PC-3 (cell line): Measurements from ENCODE around the gene CA7. TPM values are rescaled to one million over a fixed set of nuclear protein-coding genes. Genes with fewer than 3 reads are reported as not detected.
"Not testable (repeated sequence)": the region's sequence is repeated elsewhere in the genome, so short reads cannot be mapped to it uniquely, and the experiment has no call there.

Source experiments
- ATAC-seq: fragments of 200-7000 bp; cut with Tn5 transposase; 2 replicates; pipeline ENCODE4 v1.9.1; 2020; ENCODE audit warnings: mild to moderate bottlenecking, moderate library complexity
- BruUV-seq: library from RNA; stranded (reverse); fragments of 400-500 nt; replicated peaks from 2 replicates; lab custom pipeline; 2021; lab: Mats Ljungman, UMichigan
- CTCF ChIA-PET: fragments of 300-600 bp; sonication (Branson Sonifier 250); formaldehyde crosslinking; loops from one replicate; lab custom pipeline; 2022; ENCODE audit warnings: antibody characterized with exemption; lab: Charles Lee
- POLR2A ChIA-PET: fragments of 300-600 bp; sonication (Branson Sonifier 250); formaldehyde crosslinking; loops from one replicate; lab custom pipeline; 2022; ENCODE audit warnings: antibody characterized with exemption; ENCODE audit not compliant: unreplicated experiment; lab: Charles Lee
- DNase-seq: peaks from one replicate; pipeline ENCODE4 v3.0.0-alpha.2; 2015
- H2AFZ ChIP-seq: fragments of 300-600 bp; sonication (generic); 2 replicates; pipeline ENCODE4 v1.6.0; 2016; ENCODE audit warnings: antibody characterized with exemption, low read length
- H3F3A ChIP-seq: fragments of 300-600 bp; sonication (generic); one replicate; pipeline ENCODE4 v1.6.0; 2017; ENCODE audit warnings: antibody characterized with exemption, low read length, control low read depth, mild to moderate bottlenecking; ENCODE audit not compliant: unreplicated experiment
- H3K27ac ChIP-seq: fragments of 300-600 bp; sonication (generic); 2 replicates; pipeline ENCODE4 v1.5.1; 2016; ENCODE audit warnings: mild to moderate bottlenecking, low read length
- H3K27me3 ChIP-seq: fragments of 300-600 bp; sonication (generic); 2 replicates; pipeline ENCODE4 v1.6.1; 2016; ENCODE audit warnings: low read length, mixed read lengths
- H3K36me3 ChIP-seq: fragments of 300-600 bp; sonication (generic); 2 replicates; pipeline ENCODE4 v1.6.1; 2016; ENCODE audit warnings: low read depth, mixed run types, low read length, mixed read lengths
- H3K4me1 ChIP-seq: fragments of 300-600 bp; sonication (generic); 2 replicates; pipeline ENCODE4 v1.5.1; 2016; ENCODE audit warnings: low read length; ENCODE audit not compliant: insufficient read depth
- H3K4me2 ChIP-seq: fragments of 300-600 bp; sonication (generic); 2 replicates; pipeline ENCODE4 v1.6.0; 2016; ENCODE audit warnings: low read length
- H3K4me3 ChIP-seq: fragments of 300-600 bp; sonication (generic); 2 replicates; pipeline ENCODE4 v1.5.1; 2016; ENCODE audit warnings: mild to moderate bottlenecking, low read length, mixed read lengths
- H3K79me2 ChIP-seq: fragments of 300-600 bp; sonication (generic); 2 replicates; pipeline ENCODE4 v1.6.1; 2017; ENCODE audit warnings: low read length, mixed read lengths
- H3K9ac ChIP-seq: fragments of 300-600 bp; sonication (generic); 2 replicates; pipeline ENCODE4 v1.6.0; 2016; ENCODE audit warnings: mild to moderate bottlenecking, low read length
- H3K9me2 ChIP-seq: fragments of 300-600 bp; sonication (generic); replicated peaks from 2 replicates; pipeline ENCODE4 v1.6.1; 2016; ENCODE audit warnings: mixed run types, low read length, mixed read lengths
- H3K9me3 ChIP-seq: fragments of 300-600 bp; sonication (generic); 2 replicates; pipeline ENCODE4 v1.6.1; 2016; ENCODE audit warnings: low read length, mixed read lengths
- H4K20me1 ChIP-seq: fragments of 300-600 bp; sonication (generic); 2 replicates; pipeline ENCODE4 v1.6.1; 2016; ENCODE audit warnings: low read length, mixed read lengths
- CTCF ChIP-seq: fragments of 300-600 bp; sonication (generic); conservative IDR thresholded peaks from 2 replicates; pipeline ENCODE4 v1.5.1; 2017; ENCODE audit warnings: antibody characterized with exemption, low read depth, mild to moderate bottlenecking, low read length
- EZH2 ChIP-seq: fragments of 300-600 bp; sonication (generic); IDR thresholded peaks from one replicate; pipeline ENCODE4 v1.6.1; 2017; ENCODE audit warnings: antibody characterized with exemption, mild to moderate bottlenecking, low read length; ENCODE audit not compliant: unreplicated experiment
- EZH2phosphoT487 ChIP-seq: fragments of 300-600 bp; sonication (generic); IDR thresholded peaks from 2 replicates; pipeline ENCODE4 v1.6.1; 2018; ENCODE audit warnings: mild to moderate bottlenecking, antibody characterized with exemption, low read length, borderline replicate concordance
- intact Hi-C: fragments of 100-400 bp; cut with micrococcal nuclease; formaldehyde crosslinking; loops from 2 replicates; pipeline ENCODE4 v1.9.0; 2023
- total RNA-seq: library from RNA; depleted of rRNA; stranded (reverse); fragments of >200 nt; gene quantifications from 2 replicates; pipeline ENCODE4 v1.2.3, GENCODE V29; 2014

Gene CA7
- total RNA-seq, 1 experiment from 2014 or later = not detected

GRCh38 chr16:66863707-66864106 is 19.5 kb downstream of the CA7 start:
- no TSS peak for BruUV-seq
- intact Hi-C loops = loop anchor here (10.0 kb wide), 1 partner anchor 109 kb away; the partner anchor contains the start of gene DYNC1LI2

GRCh38 chr16:66869424-66869823 is 25.2 kb downstream of the CA7 start:
- no peak overlapping the region for H3K9ac ChIP-seq
- H3K4me3 ChIP-seq = no peak overlapping the region
- H3K36me3 ChIP-seq = no peaks in the 10 kb centered on the region
- H3K27ac ChIP-seq = no peak overlapping the region
- intact Hi-C loops = loop anchor here (10.0 kb wide), 1 partner anchor 115 kb away; the partner anchor contains the start of gene DYNC1LI2
- H3K79me2 ChIP-seq = no peaks in the 10 kb centered on the region
- no TSS peak for BruUV-seq
- ChIA-PET CTCF (no interaction called here), POLR2A (interaction anchor here (0.6 kb wide), 1 partner anchor 381 kb away, joined by 19 read pairs; no protein-coding TSS in a partner anchor)
- no peaks in the 10 kb centered on the region for H3F3A ChIP-seq
- H3K9me2 ChIP-seq = no peaks in the 10 kb centered on the region
- no peak for TF ChIP-seq EZH2
- no peak for TF ChIP-seq CTCF
- TF ChIP-seq EZH2phosphoT487 = no peak
- H3K27me3 ChIP-seq = no peaks in the 10 kb centered on the region
- H2AFZ ChIP-seq = no peak overlapping the region
- H4K20me1 ChIP-seq = no peaks in the 10 kb centered on the region
- H3K4me2 ChIP-seq = no peak overlapping the region
- ATAC-seq = no peak
- no peak for DNase-seq
- H3K9me3 ChIP-seq = no peaks in the 10 kb centered on the region
- H3K4me1 ChIP-seq = peaks cover 9% of the 10 kb centered on the region

More at GRCh38 chr16:66863707-66864106, 19.5 kb downstream of the CA7 start:
- H3K36me3 ChIP-seq = no peaks in the 10 kb centered on the region
- no peaks in the 10 kb centered on the region for H3K79me2 ChIP-seq
- no peaks in the 10 kb centered on the region for H4K20me1 ChIP-seq
- DNase-seq = no peak
- no peaks in the 10 kb centered on the region for H3K27me3 ChIP-seq
- CTCF ChIA-PET = no interaction called here
- POLR2A ChIA-PET = no interaction called here
- H3K9me2 ChIP-seq = no peaks in the 10 kb centered on the region
- TF ChIP-seq CTCF (no peak), EZH2phosphoT487 (no peak), EZH2 (no peak)
- H3K4me3 ChIP-seq = no peak overlapping the region
- no peaks in the 10 kb centered on the region for H3K9me3 ChIP-seq
- H2AFZ ChIP-seq = no peak overlapping the region
- no peak overlapping the region for H3K9ac ChIP-seq
- peaks cover 6% of the 10 kb centered on the region; the same call in 1 of the 2 replicates for H3K4me1 ChIP-seq
- ATAC-seq = no peak
- no peak overlapping the region for H3K4me2 ChIP-seq
- H3K27ac ChIP-seq = no peak overlapping the region
- H3F3A ChIP-seq = no peaks in the 10 kb centered on the region

DNA sequence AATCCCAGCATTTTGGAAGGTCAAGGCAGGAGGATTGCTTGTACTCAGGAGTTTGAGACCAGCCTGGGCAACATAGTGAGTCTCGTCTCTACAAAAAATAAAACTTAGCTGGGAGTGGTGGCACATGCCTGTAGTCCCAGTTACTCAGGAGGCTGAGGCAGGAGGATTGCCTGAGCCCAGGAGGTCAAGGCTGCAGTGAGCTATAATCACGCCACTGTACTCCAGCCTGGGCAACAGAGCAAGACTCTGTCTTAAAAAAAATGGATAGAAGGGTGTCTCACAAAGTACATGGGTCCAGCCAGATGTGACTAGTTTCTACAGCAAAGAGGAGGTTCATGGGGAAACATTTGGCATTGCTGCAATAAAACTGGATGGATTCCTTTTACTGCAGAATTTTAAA is 27.1 kb downstream of the CA7 start:
- H3K27ac ChIP-seq, H3K9me3 ChIP-seq, H3K36me3 ChIP-seq, H3K9me2 ChIP-seq, H3K9ac ChIP-seq, H4K20me1 ChIP-seq, H3F3A ChIP-seq, ATAC-seq, BruUV-seq, POLR2A ChIA-PET, DNase-seq, H3K4me3 ChIP-seq, H3K4me2 ChIP-seq, intact Hi-C loops, H3K79me2 ChIP-seq, H2AFZ ChIP-seq, H3K4me1 ChIP-seq, CTCF ChIA-PET, H3K27me3 ChIP-seq: not testable (repeated sequence)
